NCI-H2107 treated with DMSO at 0.1 percent for 48 hours (cell line): ENCODE measurements around the gene ADORA1.
A peak's percentile ranks its signal among the peaks of the same experiment; 100 is the strongest.

Source experiments
- DNase-seq: peaks from one replicate; lab custom pipeline; 2025; ENCODE audit not compliant: unreplicated experiment; lab: John Stamatoyannopoulos, UW

The ADORA1 gene

DNA sequence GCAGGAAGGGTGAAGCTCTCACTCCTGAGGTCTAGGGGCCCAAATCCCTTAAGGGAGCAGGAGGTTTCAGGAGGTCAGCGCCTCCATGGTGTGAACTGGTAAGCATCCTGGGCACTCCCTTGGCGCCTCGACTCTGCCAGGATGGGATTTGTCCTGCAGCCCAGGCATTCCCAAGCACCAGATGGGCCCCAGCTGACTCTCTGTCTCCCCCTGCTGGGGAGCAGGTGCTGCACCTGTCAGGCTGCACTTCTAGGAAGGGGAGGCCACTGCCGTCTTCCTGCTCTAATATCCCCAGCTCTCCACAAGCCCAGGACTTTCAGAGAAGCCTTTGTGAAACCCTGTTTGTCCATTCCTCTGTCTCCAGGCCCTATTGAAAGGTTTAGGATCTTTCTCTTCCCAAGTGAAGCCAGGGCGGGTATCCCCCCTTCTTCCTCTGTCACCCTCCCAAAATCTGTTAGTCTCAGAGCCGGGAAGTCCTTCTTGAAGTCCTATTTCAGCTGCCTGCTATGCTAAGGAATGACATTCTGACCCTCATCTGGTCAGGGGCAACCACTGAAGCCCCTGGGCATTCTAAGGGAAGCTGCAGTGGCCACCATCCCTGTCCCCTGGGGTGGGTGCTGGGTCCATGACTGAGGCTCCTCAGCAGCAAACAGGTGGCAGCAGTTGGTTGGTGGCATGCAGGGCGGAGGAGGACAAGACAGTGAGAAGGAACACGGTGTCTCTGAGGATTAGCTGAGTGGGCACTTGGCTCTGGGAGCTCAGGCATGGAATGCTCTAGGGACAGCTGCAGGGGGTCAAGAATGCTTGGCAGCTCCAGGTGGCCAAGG, 44.9 kb downstream of the ADORA1 start:
- DNase-seq, result peak; percentile 77

- DNase-seq, result no peak
Measured at GRCh38 chr1:203173011-203173555, 45.6 kb downstream of the ADORA1 start.

DNA sequence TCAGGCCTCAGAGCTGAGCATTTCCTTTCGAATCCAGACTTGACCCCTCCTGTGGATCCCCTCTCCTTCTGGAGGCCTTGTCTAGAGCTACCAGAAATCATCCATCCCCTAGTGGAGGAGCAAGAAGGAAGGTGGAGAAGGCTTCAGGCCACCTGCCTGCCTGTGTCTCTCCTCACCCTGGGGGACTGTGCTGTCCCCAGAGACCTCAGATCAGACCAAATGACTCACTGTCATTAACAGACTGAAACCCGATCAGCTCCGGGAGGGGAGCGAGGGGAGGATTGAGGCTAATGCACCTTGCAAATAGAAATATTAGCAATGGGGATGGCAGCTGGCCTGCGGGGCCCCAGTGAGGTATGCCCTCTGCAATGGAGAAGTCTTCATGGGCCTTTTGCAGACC, 46.0 kb downstream of the ADORA1 start:
- DNase-seq, result peak; percentile 97

- DNase-seq, result no peak
Measured at GRCh38 chr1:203174324-203174985, 46.9 kb downstream of the ADORA1 start.

DNA sequence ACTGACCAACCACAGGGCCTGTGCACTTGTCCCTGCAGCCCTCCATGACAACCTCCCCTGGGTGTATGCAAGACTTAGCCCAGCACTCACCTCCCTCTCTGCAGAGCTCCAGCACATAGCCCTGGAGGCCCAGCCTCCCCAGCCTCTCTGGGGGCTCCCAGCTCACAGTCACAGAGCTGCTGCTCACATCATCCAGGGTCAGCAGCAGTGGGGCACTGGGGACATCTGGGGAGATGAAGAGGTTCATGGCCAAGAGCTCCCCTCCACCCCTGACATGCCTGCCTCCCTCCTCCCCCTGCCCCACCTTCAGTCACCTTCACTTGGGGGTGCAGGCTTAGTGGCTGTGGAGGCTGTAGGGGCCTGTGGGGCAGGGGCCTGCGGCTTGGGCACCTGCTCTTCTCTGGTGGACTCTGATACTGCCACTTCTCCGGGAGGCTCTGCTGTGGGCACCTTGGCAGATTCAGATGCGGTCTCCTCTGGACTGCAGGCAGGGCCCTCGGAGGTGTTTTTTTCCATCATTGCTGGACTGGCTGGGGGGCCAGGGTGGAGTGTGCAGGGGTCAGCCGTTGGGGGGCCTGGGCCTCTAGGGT, 47.8 kb downstream of the ADORA1 start, which contains the start of gene MYBPH:
Gene MYBPH, minus strand, starts transcription at position 590 of the 590 bp plus-strand sequence. Its CDS starts 71 bp downstream, at position 519.
- no peak for DNase-seq

GRCh38 chr1:203175827-203176241, 48.3 kb downstream of the ADORA1 start:
- no peak for DNase-seq

DNA sequence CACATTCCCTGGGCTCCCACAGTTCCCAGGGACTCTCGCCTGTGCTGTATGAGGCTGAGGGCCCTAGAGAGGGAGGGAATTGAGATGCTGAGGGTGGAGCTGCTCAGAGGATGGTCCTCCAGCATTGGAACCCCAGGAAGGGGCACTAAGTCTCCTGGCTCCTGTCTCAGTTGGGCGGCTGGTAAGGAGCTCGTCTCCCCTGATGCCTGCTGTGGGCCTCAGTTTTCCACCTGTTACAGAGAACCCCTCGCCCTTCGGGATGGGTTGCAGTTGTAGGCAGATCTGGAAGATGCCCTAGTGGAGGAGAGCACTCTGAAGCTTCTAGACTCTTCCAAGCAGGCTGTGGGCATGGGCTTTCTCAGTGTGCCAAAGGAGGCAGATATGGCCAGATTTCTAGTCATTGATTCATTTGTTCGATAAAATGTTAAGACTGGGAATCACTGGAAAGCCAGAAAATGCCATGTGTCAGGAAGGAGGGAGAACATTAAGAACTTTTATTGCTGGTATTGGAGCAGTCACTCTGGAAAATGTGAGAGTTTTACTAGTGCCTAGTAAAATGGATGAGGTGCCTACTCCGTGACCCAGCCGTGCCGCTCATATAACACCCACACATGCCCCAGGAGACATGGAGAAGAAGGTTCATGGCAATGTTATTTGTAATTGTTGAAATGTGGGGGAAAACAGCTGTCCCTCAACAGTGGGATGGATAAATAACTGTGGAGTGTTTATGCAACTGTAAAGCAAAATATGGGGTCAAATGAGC, 48.9 kb downstream of the ADORA1 start:
- no peak for DNase-seq

DNA sequence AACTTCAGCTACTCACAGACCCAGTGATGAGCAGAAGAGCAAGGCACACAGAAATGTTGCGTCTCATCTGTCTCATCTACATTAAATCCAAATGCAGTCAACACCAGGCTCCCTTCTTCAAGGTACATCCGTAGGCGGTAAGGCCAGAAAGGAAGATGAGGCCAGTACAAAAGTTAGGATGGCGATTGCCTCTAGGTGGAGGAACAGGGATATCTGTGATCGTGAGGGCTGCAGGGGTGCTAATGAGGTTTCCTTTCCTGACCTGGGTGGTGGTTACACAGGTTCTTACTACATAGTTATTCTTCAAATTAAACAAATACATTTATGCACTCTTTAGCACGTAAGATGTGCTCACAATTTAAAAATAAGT, 49.5 kb downstream of the ADORA1 start:
- DNase-seq, result no peak

DNA sequence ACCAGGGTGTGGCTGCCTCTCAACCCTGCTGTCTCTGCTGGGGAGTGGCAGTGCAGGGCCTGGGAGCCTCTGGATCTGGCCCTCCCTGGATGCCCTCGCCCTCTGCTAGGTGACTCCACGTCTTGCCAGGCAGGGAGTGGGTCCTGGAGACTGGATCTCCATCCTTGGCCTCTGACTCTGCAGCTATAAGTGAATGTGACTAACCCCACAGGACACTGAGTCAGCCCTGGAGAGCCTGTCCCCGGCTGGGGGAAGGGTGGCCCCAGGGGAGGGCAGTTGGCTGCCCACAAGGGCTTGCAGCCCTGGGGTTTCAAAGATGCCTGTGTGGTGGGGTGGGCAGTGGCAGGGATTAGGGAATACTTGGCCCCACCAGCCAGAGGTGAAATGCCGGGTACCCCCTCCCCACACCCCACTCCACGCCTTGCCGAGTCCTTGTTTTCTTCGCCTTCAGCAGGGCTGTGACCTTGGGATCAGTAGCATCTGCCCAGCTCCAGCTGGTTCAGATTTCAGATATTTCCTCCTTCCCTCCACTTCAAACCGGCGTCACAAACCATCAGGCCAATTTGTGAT, 50.0 kb downstream of the ADORA1 start:
- DNase-seq, result no peak

DNA sequence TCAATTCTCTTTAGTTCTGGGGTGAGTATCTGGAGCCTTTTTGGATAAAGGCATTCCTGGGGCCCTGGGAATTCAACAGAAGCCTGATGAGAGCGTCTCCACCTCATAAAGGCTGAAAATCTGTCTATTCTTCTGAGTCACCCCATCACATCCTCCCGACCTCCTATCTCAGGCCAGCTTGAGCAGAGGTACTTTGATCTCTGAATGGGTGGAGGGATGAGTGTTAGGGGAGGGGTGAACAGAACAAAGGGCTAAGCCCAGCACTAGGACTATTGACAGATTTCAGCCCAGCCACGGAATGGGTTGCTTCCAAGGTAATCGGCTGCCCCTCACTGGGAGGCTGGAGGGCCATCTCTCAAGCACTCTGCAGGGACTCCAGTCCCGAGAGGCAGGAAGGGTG, 50.6 kb downstream of the ADORA1 start:
- DNase-seq, result no peak

- DNase-seq, result no peak
Measured at GRCh38 chr1:203178821-203179666, 51.5 kb downstream of the ADORA1 start.

GRCh38 chr1:203179667-203180005, 52.1 kb downstream of the ADORA1 start:
- DNase-seq, result no peak

DNA sequence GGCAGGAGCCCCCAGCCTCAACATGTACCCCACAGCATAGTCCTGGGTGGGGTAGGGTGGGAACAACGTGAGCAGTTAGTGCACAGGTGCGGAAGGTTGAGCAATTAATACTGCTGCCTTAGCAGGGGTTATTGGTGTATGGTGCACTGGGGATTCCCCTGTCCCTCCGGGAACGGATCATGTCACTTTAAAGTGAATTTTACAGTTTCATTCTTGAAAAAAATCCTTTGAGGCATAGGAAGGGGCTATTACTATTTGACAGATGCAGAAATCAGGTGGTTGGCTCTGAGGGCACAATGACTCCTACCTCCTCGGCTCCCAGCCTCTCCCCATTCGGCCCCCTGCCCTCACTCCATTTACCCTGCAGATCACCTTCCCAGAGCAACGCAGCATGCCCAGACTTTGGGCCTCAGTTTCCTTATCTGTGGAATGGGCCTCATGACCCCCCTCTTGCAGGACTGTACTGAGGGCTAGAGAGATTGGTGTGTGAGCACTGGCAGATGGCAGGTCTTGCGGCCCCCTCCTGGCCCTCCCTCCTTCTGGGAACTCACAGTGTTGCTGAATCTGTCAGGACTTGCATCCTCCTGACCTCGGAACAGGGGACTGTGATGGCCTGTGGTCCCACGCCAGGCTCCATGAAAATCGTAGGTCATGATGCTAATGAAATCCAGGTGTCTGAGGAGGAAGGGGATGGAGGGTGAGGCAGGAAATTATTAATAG, 53.2 kb downstream of the ADORA1 start:
- DNase-seq, result no peak

- no peak for DNase-seq
Measured at GRCh38 chr1:203181586-203182386, 54.3 kb downstream of the ADORA1 start.

- no peak for DNase-seq
Measured at GRCh38 chr1:203182387-203182953, 54.9 kb downstream of the ADORA1 start.

DNA sequence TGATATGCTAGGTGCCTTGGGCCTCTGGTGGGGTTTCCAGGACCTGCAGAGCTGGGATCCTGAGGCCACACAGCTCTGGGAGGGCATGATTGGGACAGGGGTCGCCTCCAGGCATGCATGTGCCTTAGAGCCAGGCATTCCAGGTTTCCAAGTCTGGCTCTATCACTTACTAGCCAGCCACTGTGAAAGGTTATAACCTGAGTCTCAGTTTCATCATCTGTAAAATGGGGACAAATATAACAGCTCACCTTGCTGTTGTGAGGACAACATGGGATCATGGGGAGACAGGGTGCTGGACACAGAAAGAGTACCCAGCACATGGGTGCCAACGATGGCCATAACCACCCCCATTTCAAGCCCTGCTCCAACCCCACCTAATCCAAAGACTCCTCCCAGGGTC, 56.3 kb downstream of the ADORA1 start:
- DNase-seq, result no peak

DNA sequence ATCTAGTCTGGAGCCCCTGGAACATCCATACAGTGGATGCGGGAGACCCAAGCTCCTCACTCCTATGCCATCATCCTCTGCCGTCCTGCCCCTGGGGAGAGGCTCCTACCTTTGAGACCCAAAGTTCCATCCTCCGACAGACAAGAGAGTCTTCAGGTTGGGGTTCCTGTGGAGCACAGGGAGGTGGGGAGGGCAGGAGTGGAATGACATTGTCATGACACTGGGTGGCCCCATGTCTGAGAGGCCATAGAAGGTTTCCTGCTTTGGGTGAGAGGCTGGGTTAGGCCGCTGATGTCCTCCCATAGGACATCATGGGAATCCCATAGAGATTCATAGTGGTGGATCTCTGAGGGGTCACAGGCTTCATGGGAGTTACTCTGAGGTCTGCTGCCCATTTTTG, 56.9 kb downstream of the ADORA1 start:
- no peak for DNase-seq

DNA sequence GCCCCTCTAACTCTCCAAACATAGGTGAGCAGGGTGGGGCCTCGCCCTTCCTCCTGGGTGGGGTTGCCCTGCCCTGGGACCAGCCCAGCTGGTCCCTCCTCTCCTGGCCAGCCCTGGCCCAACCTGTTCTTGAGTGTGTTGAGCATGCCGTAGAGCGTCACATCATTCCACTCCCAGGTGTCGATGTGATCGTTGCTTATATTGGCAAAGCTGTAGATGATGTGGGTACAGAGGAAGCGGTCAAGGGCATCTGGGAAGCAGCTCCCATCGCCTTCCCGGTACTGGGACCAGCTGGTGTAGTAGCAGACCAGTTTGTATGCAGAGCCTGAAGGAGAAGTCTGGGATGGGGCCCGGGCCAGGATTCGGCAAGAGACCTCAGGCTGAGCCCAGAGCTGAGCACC, 57.5 kb downstream of the ADORA1 start:
- no peak for DNase-seq
